K562 (cell line): Measurements from ENCODE around the gene SMCHD1. TPM values are rescaled to one million over a fixed set of nuclear protein-coding genes. Genes with fewer than 3 reads are reported as not detected.

ENCODE experiments used
- MEIS2 ChIP-seq: fragments of 450-650 bp; IDR thresholded peaks from 2 replicates; pipeline ENCODE4 v1.6.1; 2014; ENCODE audit warnings: mild to moderate bottlenecking; ENCODE audit not compliant: partially characterized antibody
- NR1H2 ChIP-seq: sonication (generic); formaldehyde crosslinking; IDR thresholded peaks from 2 replicates; pipeline ENCODE4 v1.4.0; 2020; ENCODE audit warnings: mild to moderate bottlenecking, missing genetic modification reagents
- POLR2A ChIP-seq: fragments of 450-650 bp; conservative IDR thresholded peaks from 2 replicates; pipeline ENCODE4 v1.6.1; 2016
- POLR3G ChIP-seq: IDR thresholded peaks from 2 replicates; pipeline ENCODE4 v1.6.1; 2011; ENCODE audit not compliant: insufficient read length, insufficient replicate concordance; ENCODE audit errors: extremely low read depth
- ZNF146 ChIP-seq: IDR thresholded peaks from one replicate; pipeline ENCODE4 v1.6.1; 2018; ENCODE audit warnings: missing compliant biosample characterization; ENCODE audit not compliant: unreplicated experiment
- ZNF217 ChIP-seq: sonication (generic); formaldehyde crosslinking; IDR thresholded peaks from 2 replicates; pipeline ENCODE4 v1.8.0; 2022; ENCODE audit warnings: mild to moderate bottlenecking, missing genetic modification reagents
- polyA plus RNA-seq, 8 experiments: library from polyadenylated mRNA; depleted of rRNA in 4 of 8; stranded (reverse) in 5 of 8; unstranded in 3 of 8; fragments of >200 nt; fragmentation: Nextera tagmentation in 2 of 8; fragmentation: Illumina TruSeq in 1 of 8; extraction: Ambion mirVana in 2 of 8; extraction: Trizol in 1 of 8; gene quantifications; 2 replicates each; pipeline versions ENCODE4 v1.2.1 to v1.2.3, GENCODE V29; 2011 to 2014; ENCODE audit warnings: inconsistent platforms in 1 of 8, missing spikeins in 1 of 8
- total RNA-seq, 7 experiments: library from RNA; depleted of rRNA in 6 of 7; stranded (reverse); fragments of >200 nt in 6 of 7; fragmentation: Illumina TruSeq in 2 of 7; extraction: Trizol in 2 of 7; gene quantifications; 2 replicates each; pipeline versions ENCODE4 v1.2.1 to v1.2.3, GENCODE V29; 2011 to 2021; ENCODE audit warnings: low replicate concordance in 1 of 7
- TF ChIP-seq, protein P1 (sequence below), 2 experiments: fragments of 450-650 bp in 1 of 2; sonication (generic) in 1 of 2; formaldehyde crosslinking in 1 of 2; IDR thresholded peaks; 2 replicates each; pipeline versions ENCODE4 v1.7.1 to v1.9.0; 2016 to 2022; ENCODE audit warnings: inconsistent platforms in 1 of 2, mild to moderate bottlenecking in 1 of 2, missing genetic modification reagents in 1 of 2
- TF ChIP-seq, protein P2 (sequence below): fragments of 450-650 bp; IDR thresholded peaks from 2 replicates; pipeline ENCODE4 v1.7.1; 2018; ENCODE audit warnings: mild to moderate bottlenecking, low read depth; ENCODE audit not compliant: partially characterized antibody

SMCHD1 gene
- total and polyA plus RNA-seq, 9 of the 15 experiments (the other 6 are each of a cell fraction or from before 2014, with no cell fraction given), result 6.3 to 144 (median 72.7) TPM

DNA sequence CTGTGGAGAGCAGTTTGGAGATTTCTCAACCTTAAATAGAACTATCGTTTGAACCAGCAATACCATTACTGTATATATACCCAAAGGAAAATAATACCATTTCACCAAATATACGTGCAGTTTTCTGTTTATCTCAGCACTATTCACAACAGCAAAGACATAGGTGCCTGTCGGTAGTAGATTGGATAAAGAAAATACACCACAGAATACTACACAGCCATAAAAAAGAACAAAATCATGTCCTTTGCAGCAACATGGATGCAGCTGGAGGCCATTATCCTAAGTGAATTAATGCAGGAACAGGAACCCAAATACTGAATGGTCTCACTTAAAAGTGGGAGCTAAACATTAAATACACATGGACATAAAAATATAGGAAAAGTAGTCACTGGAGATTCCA, 81.3 kb downstream of the SMCHD1 start (continued):
- TF ChIP-seq, protein P1, sequence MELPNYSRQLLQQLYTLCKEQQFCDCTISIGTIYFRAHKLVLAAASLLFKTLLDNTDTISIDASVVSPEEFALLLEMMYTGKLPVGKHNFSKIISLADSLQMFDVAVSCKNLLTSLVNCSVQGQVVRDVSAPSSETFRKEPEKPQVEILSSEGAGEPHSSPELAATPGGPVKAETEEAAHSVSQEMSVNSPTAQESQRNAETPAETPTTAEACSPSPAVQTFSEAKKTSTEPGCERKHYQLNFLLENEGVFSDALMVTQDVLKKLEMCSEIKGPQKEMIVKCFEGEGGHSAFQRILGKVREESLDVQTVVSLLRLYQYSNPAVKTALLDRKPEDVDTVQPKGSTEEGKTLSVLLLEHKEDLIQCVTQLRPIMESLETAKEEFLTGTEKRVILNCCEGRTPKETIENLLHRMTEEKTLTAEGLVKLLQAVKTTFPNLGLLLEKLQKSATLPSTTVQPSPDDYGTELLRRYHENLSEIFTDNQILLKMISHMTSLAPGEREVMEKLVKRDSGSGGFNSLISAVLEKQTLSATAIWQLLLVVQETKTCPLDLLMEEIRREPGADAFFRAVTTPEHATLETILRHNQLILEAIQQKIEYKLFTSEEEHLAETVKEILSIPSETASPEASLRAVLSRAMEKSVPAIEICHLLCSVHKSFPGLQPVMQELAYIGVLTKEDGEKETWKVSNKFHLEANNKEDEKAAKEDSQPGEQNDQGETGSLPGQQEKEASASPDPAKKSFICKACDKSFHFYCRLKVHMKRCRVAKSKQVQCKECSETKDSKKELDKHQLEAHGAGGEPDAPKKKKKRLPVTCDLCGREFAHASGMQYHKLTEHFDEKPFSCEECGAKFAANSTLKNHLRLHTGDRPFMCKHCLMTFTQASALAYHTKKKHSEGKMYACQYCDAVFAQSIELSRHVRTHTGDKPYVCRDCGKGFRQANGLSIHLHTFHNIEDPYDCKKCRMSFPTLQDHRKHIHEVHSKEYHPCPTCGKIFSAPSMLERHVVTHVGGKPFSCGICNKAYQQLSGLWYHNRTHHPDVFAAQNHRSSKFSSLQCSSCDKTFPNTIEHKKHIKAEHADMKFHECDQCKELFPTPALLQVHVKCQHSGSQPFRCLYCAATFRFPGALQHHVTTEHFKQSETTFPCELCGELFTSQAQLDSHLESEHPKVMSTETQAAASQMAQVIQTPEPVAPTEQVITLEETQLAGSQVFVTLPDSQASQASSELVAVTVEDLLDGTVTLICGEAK (IDR thresholded peaks at IDR 0.05), result no peak
- TF ChIP-seq, protein P1 (CRISPR knock-in tag; IDR thresholded peaks at IDR 0.05), result no peak
- TF ChIP-seq, protein P2, sequence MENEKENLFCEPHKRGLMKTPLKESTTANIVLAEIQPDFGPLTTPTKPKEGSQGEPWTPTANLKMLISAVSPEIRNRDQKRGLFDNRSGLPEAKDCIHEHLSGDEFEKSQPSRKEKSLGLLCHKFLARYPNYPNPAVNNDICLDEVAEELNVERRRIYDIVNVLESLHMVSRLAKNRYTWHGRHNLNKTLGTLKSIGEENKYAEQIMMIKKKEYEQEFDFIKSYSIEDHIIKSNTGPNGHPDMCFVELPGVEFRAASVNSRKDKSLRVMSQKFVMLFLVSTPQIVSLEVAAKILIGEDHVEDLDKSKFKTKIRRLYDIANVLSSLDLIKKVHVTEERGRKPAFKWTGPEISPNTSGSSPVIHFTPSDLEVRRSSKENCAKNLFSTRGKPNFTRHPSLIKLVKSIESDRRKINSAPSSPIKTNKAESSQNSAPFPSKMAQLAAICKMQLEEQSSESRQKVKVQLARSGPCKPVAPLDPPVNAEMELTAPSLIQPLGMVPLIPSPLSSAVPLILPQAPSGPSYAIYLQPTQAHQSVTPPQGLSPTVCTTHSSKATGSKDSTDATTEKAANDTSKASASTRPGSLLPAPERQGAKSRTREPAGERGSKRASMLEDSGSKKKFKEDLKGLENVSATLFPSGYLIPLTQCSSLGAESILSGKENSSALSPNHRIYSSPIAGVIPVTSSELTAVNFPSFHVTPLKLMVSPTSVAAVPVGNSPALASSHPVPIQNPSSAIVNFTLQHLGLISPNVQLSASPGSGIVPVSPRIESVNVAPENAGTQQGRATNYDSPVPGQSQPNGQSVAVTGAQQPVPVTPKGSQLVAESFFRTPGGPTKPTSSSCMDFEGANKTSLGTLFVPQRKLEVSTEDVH, result peak; percentile 53
- peak; percentile 13 for TF ChIP-seq MEIS2
- no peak for TF ChIP-seq NR1H2 (CRISPR knock-in tag)
- no peak for TF ChIP-seq POLR3G
- 0 out of 2 replicates have a peak, but pooled peaks have one; percentile 14 for TF ChIP-seq POLR2A
- TF ChIP-seq ZNF146 (CRISPR knock-in tag), result peak; percentile 76
- TF ChIP-seq ZNF217 (CRISPR knock-in tag), result no peak
